RWPE1 (cell line): ENCODE data around the gene FRMPD3.

Source experiments
- CTCF ChIA-PET: fragments of 350-600 bp; sonication (Branson Sonifier 250); formaldehyde crosslinking; extraction: SDS; loops from one replicate; lab custom pipeline; 2021; lab: Yijun Ruan, JAX
- POLR2A ChIA-PET: fragments of 400-600 bp; formaldehyde crosslinking; extraction: SDS; loops from one replicate; lab custom pipeline; 2020; ENCODE audit warnings: antibody characterized with exemption; ENCODE audit not compliant: low non-redundant PET; lab: Yijun Ruan, JAX
- DNase-seq: peaks from one replicate; pipeline ENCODE4 v3.0.0; 2012; ENCODE audit warnings: low spot score
- H3K27ac ChIP-seq: fragments of 450-650 bp; 2 replicates; pipeline ENCODE4 v1.5.1; 2017
- CTCF ChIP-seq: fragments of 450-650 bp; conservative IDR thresholded peaks from 2 replicates; pipeline ENCODE4 v1.5.1; 2017; ENCODE audit warnings: low read depth, mild to moderate bottlenecking

The FRMPD3 gene

DNA sequence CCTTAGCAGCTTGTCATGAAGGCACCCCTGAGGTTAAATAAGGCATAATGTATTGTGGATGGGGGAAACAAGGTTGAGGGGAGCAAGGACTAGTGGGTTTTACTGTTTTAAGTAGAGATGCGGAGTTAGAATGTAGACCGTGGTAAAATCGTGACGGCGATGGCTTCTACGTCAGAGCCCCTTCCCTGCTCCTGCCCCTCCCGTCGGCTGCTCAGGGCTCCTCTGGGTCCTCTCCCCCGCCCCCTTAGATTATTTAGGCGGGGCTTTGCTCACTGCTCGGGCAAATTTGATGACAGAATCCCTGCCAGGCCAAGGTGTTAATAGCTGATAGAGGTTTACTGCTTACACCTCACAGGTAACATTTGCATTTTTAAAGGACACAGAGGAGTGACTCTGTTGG, 2.3 kb downstream of the FRMPD3 start:
- TF ChIP-seq CTCF = no peak
- no peak overlapping the region for H3K27ac ChIP-seq
- POLR2A ChIA-PET = no interaction called here
- CTCF ChIA-PET = no interaction called here
- no peak for DNase-seq

DNA sequence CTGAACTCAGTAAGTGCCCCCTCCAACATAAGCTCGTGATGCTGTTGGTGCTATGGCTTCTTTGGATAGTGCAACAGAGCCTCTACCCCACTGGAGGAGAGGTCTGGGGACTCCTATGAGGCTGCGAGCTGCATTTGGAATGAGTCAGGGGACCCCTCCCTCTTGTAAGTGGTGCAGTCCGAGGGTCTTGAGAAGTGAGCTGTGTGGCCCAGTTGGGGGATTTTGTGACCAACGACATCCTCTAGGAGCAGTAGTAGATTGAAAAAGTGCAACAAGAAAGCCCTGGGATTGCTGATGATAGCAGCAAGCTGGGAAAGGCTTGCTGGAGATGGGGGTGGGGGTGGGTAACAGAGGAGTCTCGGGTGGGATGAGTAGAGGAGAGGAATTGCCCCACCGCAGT, 3.1 kb downstream of the FRMPD3 start:
- no peak for TF ChIP-seq CTCF
- no peak for DNase-seq
- POLR2A ChIA-PET = no interaction called here
- H3K27ac ChIP-seq = no peak overlapping the region
- CTCF ChIA-PET = interaction anchor here (0.6 kb wide), 1 partner anchor 30 kb away, joined by 3 read pairs; no protein-coding TSS in a partner anchor

DNA sequence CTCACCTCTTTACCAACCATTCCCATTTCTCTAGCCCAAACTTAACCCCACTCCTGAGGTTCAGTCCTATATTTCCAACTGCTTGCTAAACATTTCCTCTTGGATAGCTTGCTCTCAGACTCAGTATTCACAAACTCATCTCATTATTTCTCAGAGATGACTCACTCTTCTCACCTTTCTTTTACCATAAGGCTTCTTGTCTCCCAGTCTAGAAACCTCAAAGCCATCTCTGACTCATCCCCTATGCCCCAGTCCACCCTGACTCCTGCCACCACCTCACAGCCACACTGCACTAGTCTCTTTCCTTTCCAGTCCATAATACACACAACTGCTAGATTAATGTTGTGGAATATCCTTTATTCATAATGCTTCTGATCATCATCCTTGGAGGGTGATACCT, 4.8 kb downstream of the FRMPD3 start:
- CTCF ChIA-PET = interaction anchor here (0.6 to 1.1 kb wide), 2 partner anchors 35 to 621 kb away, joined by 3 read pairs; no protein-coding TSS in a partner anchor
- POLR2A ChIA-PET = no interaction called here
- DNase-seq = peak; percentile 60
- TF ChIP-seq CTCF = no peak
- no peak overlapping the region for H3K27ac ChIP-seq

GRCh38 chrX:107457289-107457688, 7.8 kb downstream of the FRMPD3 start:
- DNase-seq = no peak
- H3K27ac ChIP-seq = no peak overlapping the region
- POLR2A ChIA-PET = no interaction called here
- no peak for TF ChIP-seq CTCF
- CTCF ChIA-PET = no interaction called here

DNA sequence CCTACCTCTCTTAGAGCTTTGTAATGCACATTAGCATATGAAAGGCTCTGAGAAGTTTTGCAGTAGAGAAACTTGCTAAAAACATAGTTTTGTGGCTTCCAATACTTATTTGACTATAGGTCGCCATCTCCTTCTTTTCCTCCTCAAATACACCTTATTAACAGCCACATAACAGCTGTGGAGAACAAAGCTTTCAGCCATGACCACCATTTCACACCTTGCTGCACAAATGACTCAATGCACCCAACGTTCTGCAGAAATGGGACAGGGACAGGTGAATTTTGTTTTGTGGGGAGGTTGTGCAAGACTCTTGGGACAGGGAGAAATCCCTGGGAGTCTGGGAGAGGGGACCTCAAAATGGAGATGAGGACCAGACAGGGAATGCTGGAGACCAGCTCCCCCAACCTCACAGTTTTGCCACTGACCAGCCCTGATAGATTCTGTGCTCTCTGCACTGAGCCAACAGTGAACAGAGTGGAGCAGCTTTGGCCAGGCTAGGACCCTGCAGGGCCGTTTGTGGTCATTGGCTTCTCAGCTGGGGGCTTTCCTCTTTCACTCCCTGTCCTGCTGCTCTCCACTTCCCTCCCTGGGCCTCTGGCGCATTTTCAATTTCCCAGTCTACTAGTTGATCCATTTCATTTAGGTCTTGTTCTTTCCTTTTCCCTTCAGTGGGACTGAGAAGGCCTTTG, 16.6 kb downstream of the FRMPD3 start:
- H3K27ac ChIP-seq = no peak overlapping the region
- no peak for TF ChIP-seq CTCF
- CTCF ChIA-PET = no interaction called here
- no peak for DNase-seq
- POLR2A ChIA-PET = no interaction called here

GRCh38 chrX:107467271-107467670, 17.8 kb downstream of the FRMPD3 start:
- POLR2A ChIA-PET = no interaction called here
- CTCF ChIA-PET = no interaction called here
- TF ChIP-seq CTCF = no peak
- DNase-seq = no peak
- no peak overlapping the region for H3K27ac ChIP-seq
